ENCODE data around the gene AGBL4.

AGBL4 gene

DNA sequence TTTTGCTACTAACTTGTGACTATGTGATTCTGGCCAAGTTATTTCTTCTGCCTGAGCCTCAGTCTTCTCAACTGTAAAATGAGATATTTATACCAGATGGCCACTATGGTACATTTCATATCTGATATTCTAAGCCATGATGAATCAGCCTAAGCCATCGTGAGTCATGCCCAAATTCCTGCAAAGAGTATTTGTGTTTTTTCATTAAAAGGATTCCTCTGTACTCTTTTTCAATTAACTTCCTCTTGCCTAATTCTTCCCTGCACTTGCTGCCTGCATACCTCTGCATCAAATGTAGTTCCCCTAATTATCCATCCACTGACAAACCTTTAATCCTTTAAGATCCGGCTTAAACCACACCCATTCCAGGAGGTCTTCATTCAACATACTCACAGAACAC, 672.0 kb downstream of the AGBL4 start:
- DNase-seq (ENCODE audit: insufficient read length, low spot score): peak; percentile 16
- no peak for FAIRE-seq
- TF ChIP-seq CTCF (IDR thresholded peaks at IDR 0.05; ENCODE audit: insufficient read depth, missing control alignments): no peak

DNA sequence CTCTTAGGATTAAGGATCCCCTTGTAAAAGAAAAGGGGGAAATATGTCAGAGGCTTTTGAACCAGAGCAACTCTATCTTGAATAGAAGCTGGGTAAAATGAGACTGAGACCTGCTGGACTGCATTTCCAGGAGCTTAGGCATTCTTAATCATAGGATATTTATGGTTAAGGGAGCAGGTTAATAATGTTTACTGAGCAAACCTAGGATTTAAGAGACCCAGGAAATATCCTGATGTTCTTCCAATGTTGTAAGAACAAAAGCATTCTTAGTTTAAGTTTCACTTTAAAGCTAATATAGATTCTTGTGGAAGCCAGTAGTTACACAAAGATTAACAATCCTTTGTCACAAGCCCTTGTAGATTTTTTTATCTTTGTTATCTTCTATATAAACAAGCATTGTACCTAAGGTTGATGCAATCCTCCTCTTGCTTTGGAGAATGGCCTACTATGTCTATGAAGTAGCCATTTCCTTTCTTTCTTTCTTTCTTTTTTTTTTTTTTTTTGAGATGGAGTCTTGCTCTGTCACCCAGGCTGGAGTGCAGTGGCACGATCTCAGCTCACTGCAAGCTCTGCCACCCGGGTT, 676.9 kb downstream of the AGBL4 start:
- no peak for DNase-seq (ENCODE audit: insufficient read length, low spot score)
- TF ChIP-seq CTCF (IDR thresholded peaks at IDR 0.05; ENCODE audit: insufficient read depth, missing control alignments): no peak
- no peak for FAIRE-seq

DNA sequence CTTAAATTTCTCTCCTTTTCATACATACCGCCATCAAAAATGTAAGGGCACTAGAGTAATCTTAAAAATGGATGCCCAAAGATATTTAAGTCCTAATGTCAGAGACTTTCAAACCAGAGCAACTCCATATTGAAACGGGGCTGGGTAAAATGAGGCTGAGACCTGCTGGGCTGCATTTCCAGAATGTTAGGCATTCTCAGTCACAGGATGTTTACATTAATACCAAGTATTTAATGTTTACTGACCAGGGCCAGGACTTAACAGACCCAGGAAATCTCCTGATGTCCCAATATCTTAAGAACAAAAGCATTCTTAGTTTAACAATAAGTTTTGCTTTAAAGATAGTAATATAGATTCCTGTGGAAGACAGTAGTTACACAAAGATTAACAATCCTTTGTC, 683.2 kb downstream of the AGBL4 start:
- DNase-seq (ENCODE audit: insufficient read length, low spot score): no peak
- TF ChIP-seq CTCF (IDR thresholded peaks at IDR 0.05; ENCODE audit: insufficient read depth, missing control alignments): no peak
- FAIRE-seq: peak; percentile 6

DNA sequence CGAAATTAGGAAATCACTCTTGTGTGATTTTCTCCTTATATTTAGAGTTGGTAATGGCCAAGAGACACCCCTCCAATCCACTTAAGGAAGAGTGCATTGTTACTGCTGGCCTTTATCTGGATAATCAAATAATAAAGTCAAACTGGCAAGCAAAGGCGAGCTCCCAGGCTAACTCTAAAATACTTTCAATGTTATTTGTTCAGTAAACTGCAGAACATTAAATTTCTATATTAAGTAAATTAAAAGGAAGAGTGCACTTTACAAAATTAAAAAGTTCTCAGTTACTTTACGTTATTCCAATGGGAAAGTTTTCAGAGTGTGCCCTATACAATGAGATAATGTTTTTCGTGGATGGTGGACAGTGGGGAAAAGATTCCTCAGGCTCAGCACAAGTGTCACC, 684.7 kb downstream of the AGBL4 start:
- DNase-seq (ENCODE audit: insufficient read length, low spot score) (no peak), FAIRE-seq (no peak)
- TF ChIP-seq CTCF (IDR thresholded peaks at IDR 0.05; ENCODE audit: insufficient read depth, missing control alignments): no peak

GRCh38 chr1:49337251-49337650, 686.5 kb downstream of the AGBL4 start:
- TF ChIP-seq CTCF (IDR thresholded peaks at IDR 0.05; ENCODE audit: insufficient read depth, missing control alignments): no peak
- DNase-seq (ENCODE audit: insufficient read length, low spot score) (no peak), FAIRE-seq (no peak)

GRCh38 chr1:49333906-49334305, 689.8 kb downstream of the AGBL4 start:
- DNase-seq (ENCODE audit: insufficient read length, low spot score) (no peak), FAIRE-seq (no peak)
- TF ChIP-seq CTCF (IDR thresholded peaks at IDR 0.05; ENCODE audit: insufficient read depth, missing control alignments): no peak

DNA sequence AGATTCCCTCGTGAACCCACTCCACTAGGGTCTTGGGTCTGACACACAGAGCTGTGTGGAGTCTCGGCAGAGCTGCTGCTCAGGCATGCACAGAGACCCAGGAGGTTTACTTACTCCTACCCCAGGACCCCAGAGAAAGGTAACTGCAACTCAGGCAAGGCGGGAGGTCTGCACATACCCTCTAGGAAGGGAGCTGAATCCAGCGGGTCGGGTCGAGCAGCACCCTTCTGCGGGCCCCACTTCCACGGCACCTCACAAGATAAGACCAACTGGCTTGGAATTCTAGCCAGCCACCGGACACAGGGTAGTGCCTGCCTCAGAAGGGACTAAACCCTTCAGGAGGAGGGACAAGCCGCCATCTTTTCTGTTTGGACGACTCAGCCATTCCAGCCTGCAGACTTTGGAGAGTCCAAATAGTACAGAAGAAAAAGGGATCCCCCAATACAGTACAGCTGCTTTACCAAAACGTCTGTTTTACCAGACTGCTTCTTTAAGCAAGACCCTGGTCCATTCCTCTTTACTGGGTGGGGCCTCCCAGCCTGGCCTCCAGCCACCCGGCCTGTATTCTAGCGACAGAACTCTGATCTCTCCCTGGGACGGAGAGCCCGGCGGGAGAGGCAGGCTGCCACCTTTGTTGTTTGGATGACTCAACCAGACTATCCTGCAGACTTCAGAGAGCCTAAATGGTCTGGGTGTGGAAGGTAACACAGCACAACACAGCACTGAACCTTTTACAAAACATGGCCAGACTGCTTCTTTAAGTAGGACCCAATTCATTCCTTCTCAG, 692.5 kb downstream of the AGBL4 start:
- FAIRE-seq: no peak
- no peak for DNase-seq (ENCODE audit: insufficient read length, low spot score)
- no peak for TF ChIP-seq CTCF (IDR thresholded peaks at IDR 0.05; ENCODE audit: insufficient read depth, missing control alignments)

Measured in D721Med (cell line).